RKO (cell line): ENCODE results near the gene SF3A1.

ENCODE experiments used
- DNase-seq: peaks from one replicate; pipeline ENCODE4 v3.0.0-alpha.2; 2016; ENCODE audit warnings: low spot score

SF3A1 gene

GRCh38 chr22:30301995-30302809 lies 54.5 kb downstream of the SF3A1 start:
- no peak for DNase-seq

GRCh38 chr22:30299322-30299721 lies 57.4 kb downstream of the SF3A1 start:
- no peak for DNase-seq

GRCh38 chr22:30297991-30298701 lies 58.5 kb downstream of the SF3A1 start:
- DNase-seq = no peak

GRCh38 chr22:30297276-30297990 lies 59.3 kb downstream of the SF3A1 start:
- DNase-seq = no peak

GRCh38 chr22:30296833-30297232 lies 59.9 kb downstream of the SF3A1 start:
- no peak for DNase-seq

GRCh38 chr22:30296324-30296723 lies 60.4 kb downstream of the SF3A1 start:
- no peak for DNase-seq

GRCh38 chr22:30295576-30295975 lies 61.1 kb downstream of the SF3A1 start:
- DNase-seq = no peak

GRCh38 chr22:30294830-30295229 lies 61.9 kb downstream of the SF3A1 start:
- DNase-seq = no peak

GRCh38 chr22:30294066-30294465 lies 62.6 kb downstream of the SF3A1 start:
- DNase-seq = no peak

- no peak for DNase-seq
Measured at GRCh38 chr22:30293026-30293425, 63.7 kb downstream of the SF3A1 start.

GRCh38 chr22:30292069-30292970 lies 64.4 kb downstream of the SF3A1 start:
- DNase-seq = no peak

GRCh38 chr22:30291058-30291892 lies 65.4 kb downstream of the SF3A1 start:
- peak; percentile 24 for DNase-seq

- no peak for DNase-seq
Measured at GRCh38 chr22:30290342-30291057, 66.2 kb downstream of the SF3A1 start.

- DNase-seq = no peak
Measured at GRCh38 chr22:30289980-30290313, 66.7 kb downstream of the SF3A1 start.

GRCh38 chr22:30289141-30289979 lies 67.3 kb downstream of the SF3A1 start, which contains the start of gene CASTOR1:
Gene CASTOR1 (minus strand): TSS chr22:30289505. CDS start chr22:30289497, 8 bp downstream.
- peak; percentile 97 for DNase-seq

- no peak for DNase-seq
Measured at GRCh38 chr22:30288419-30289140, 68.1 kb downstream of the SF3A1 start.

GRCh38 chr22:30287648-30288418 lies 68.9 kb downstream of the SF3A1 start:
- DNase-seq = peak; percentile 90
